T47D (cell line): ENCODE results near the gene GPLD1.
"Not testable (repeated sequence)": the region's sequence is repeated elsewhere in the genome, so short reads cannot be mapped to it uniquely, and the experiment has no call there.

Source experiments
- DNase-seq, 2 experiments: peaks; one replicate each; pipeline versions ENCODE4 v3.0.0 to v3.0.0-alpha.2; 2011 to 2012; ENCODE audit warnings: low read depth in 1 of 2, low spot score in 1 of 2
- JUND ChIP-seq: IDR thresholded peaks from 2 replicates; pipeline ENCODE4 v1.6.1; 2012; ENCODE audit warnings: low read depth
- in situ Hi-C: cut with HindIII; loops from 2 replicates; pipeline ENCODE4 v1.10.0; 2016; ENCODE audit warnings: low sequenced_read_pairs, low pct_unique_long_range_greater_than_20kb

Gene GPLD1

GRCh38 chr6:24410622-24411021 lies 78.8 kb downstream of the GPLD1 start:
- in situ Hi-C loops = no loop called here
- TF ChIP-seq JUND = no peak
- no peak for DNase-seq

- no peak for DNase-seq
- TF ChIP-seq JUND = no peak
- in situ Hi-C loops = no loop called here
Observed at GRCh38 chr6:24408719-24409410, 80.5 kb downstream of the GPLD1 start.

GRCh38 chr6:24405262-24405661 lies 84.1 kb downstream of the GPLD1 start:
- in situ Hi-C loops = no loop called here
- no peak for DNase-seq
- no peak for TF ChIP-seq JUND

GRCh38 chr6:24403501-24403824 lies 85.9 kb downstream of the GPLD1 start:
- DNase-seq = no peak
- in situ Hi-C loops = no loop called here
- TF ChIP-seq JUND = no peak

GRCh38 chr6:24402697-24403500 lies 86.5 kb downstream of the GPLD1 start, which contains the start of gene MRS2:
MRS2 (plus strand) TSS chr6:24402936; CDS start chr6:24403047, 111 bp downstream.
- TF ChIP-seq JUND = no peak
- peak; percentile 94 to 98 for DNase-seq
- in situ Hi-C loops = no loop called here

GRCh38 chr6:24401458-24401857 lies 87.9 kb downstream of the GPLD1 start:
- in situ Hi-C loops = no loop called here
- no peak for TF ChIP-seq JUND
- no peak for DNase-seq

- DNase-seq, in situ Hi-C loops: not testable (repeated sequence)
Observed at GRCh38 chr6:24400045-24401039, 89.0 kb downstream of the GPLD1 start.

- in situ Hi-C loops = no loop called here
Observed at GRCh38 chr6:24397631-24398030, 91.7 kb downstream of the GPLD1 start.

GRCh38 chr6:24396824-24397223 lies 92.6 kb downstream of the GPLD1 start:
- TF ChIP-seq JUND = no peak
- in situ Hi-C loops = no loop called here
- DNase-seq = no peak

More at GRCh38 chr6:24397631-24398030, 91.7 kb downstream of the GPLD1 start:
- TF ChIP-seq JUND = no peak
- no peak for DNase-seq

- in situ Hi-C loops = no loop called here
Observed at GRCh38 chr6:24394780-24395437, 94.5 kb downstream of the GPLD1 start.

GRCh38 chr6:24394061-24394779 lies 95.2 kb downstream of the GPLD1 start:
- TF ChIP-seq JUND = no peak

More at GRCh38 chr6:24394780-24395437, 94.5 kb downstream of the GPLD1 start:
- no peak for TF ChIP-seq JUND
- DNase-seq = no peak

More at GRCh38 chr6:24394061-24394779, 95.2 kb downstream of the GPLD1 start:
- in situ Hi-C loops = no loop called here
- no peak for DNase-seq
